Hepatocyte (in vitro differentiated cells): Measurements from ENCODE around the gene ARHGAP45.

Experiments
- EZH2 ChIP-seq: fragments of 200-600 bp; sonication (generic); IDR thresholded peaks from 2 replicates; pipeline ENCODE4 v1.6.1; 2016; ENCODE audit warnings: antibody characterized with exemption, mild to moderate bottlenecking, borderline replicate concordance
- EZH2phosphoT487 ChIP-seq: fragments of 200-600 bp; sonication (generic); IDR thresholded peaks from one replicate; pipeline ENCODE4 v1.6.1; 2018; ENCODE audit warnings: antibody characterized with exemption, mild to moderate bottlenecking, low read depth, moderate library complexity; ENCODE audit not compliant: unreplicated experiment, severe bottlenecking
- TF ChIP-seq, protein P1 (sequence below): fragments of 200-600 bp; sonication (generic); IDR thresholded peaks from 2 replicates; pipeline ENCODE4 v1.5.1; 2016; ENCODE audit warnings: antibody characterized with exemption, mild to moderate bottlenecking; ENCODE audit not compliant: poor library complexity

DNA sequence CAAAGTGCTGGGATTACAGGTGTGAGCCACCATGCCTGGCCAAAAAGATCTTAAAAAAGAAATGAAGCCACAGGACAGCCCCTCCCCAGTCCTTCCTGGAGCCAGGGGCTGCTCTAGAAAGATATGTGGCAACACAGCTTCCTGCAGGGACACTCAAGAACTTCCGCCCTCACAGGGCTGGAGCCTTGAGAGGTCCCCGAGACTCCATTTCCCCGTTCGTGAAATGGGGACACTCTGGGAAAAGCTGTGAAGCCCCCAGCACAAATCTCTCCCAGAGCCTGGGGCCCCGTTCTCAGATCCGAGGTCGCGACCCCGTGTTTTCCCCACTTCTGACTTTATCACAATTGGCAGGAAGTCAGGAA lies 34.4 kb downstream of the ARHGAP45 start:
- TF ChIP-seq EZH2 (no peak), EZH2phosphoT487 (no peak)
- TF ChIP-seq, protein P1, sequence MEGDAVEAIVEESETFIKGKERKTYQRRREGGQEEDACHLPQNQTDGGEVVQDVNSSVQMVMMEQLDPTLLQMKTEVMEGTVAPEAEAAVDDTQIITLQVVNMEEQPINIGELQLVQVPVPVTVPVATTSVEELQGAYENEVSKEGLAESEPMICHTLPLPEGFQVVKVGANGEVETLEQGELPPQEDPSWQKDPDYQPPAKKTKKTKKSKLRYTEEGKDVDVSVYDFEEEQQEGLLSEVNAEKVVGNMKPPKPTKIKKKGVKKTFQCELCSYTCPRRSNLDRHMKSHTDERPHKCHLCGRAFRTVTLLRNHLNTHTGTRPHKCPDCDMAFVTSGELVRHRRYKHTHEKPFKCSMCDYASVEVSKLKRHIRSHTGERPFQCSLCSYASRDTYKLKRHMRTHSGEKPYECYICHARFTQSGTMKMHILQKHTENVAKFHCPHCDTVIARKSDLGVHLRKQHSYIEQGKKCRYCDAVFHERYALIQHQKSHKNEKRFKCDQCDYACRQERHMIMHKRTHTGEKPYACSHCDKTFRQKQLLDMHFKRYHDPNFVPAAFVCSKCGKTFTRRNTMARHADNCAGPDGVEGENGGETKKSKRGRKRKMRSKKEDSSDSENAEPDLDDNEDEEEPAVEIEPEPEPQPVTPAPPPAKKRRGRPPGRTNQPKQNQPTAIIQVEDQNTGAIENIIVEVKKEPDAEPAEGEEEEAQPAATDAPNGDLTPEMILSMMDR, result no peak
